GM12865 (cell line): Measurements from ENCODE around the gene CLN6.
"Not testable (repeated sequence)": the region's sequence is repeated elsewhere in the genome, so short reads cannot be mapped to it uniquely, and the experiment has no call there.

Experiments used
- DNase-seq: peaks from one replicate; pipeline ENCODE4 v3.0.0; 2010; ENCODE audit warnings: low read depth
- H3K4me3 ChIP-seq: 2 replicates; pipeline ENCODE4 v1.5.1; 2011; ENCODE audit warnings: mild to moderate bottlenecking, low read depth, low read length, control low read depth
- CTCF ChIP-seq: IDR thresholded peaks from 2 replicates; pipeline ENCODE4 v1.5.1; 2011; ENCODE audit warnings: low read length, control low read depth, low read depth, inconsistent platforms; ENCODE audit not compliant: insufficient read depth; ENCODE audit errors: missing control alignments

Gene CLN6

DNA sequence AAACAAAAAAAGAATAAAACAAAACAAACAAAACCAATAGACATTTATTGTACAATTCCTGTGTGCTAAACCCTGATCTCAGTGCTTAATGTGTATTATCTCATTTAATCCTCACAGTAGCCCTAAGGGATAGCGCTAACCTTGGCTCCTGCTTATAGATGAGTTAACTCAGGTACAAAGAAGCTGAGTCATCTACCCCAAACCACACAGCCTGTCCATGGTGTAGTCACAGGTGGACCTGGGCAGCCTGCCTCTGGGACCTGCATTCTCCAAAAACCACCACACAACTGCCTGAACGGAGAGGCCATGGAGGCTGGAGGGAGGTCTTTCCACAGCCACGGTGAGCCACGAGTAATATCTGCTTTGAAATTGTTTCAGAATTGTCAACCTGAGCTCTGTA, 5.5 kb upstream of the CLN6 start:
- no peak for TF ChIP-seq CTCF
- no peak overlapping the region for H3K4me3 ChIP-seq
- DNase-seq: no peak

DNA sequence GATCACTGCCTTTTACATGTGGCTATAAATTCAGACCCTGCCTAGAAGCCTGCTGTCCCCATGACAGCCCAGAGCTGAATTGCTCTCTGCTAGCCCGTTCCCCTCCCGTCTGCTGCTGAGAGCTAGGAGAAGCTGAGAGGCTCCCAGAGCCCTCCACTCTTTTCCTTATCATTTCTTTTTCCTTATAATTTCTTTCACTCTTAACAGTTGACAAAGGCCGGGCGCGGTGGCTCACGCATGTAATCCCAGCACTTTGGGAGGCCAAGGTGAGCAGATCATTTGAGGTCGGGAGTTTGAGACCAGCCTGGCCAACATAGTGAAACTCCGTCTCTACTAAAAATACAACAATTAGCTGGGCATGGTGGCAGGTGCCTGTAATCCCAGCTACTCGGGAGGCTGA, 5.0 kb upstream of the CLN6 start:
- DNase-seq, H3K4me3 ChIP-seq: not testable (repeated sequence)

- no peak for DNase-seq
- H3K4me3 ChIP-seq: no peak overlapping the region
- TF ChIP-seq CTCF: no peak
Observed at GRCh38 chr15:68234060-68234459, 4.5 kb upstream of the CLN6 start.

- DNase-seq: no peak
- TF ChIP-seq CTCF: no peak
Observed at GRCh38 chr15:68232937-68233336, 3.4 kb upstream of the CLN6 start.

DNA sequence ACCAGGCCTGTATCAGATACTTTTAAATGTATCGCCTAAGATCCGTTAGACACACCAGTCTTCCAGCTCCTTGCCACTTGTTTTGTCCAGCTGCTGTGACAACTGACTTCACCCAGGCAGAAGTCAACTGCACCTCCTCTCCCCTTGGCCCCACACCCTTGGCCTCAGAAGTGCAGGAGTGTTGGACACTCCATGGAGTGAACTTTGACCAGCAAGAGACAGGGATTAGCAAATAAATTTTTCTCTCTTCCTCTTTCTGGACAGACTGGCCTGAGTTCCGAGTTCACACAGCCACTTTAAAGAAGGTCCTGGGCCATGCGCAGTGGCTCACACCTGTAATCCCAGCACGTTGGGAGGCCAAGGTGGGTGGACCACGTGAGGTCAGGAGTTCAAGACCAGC, 2.9 kb upstream of the CLN6 start:
- no peak for TF ChIP-seq CTCF
- no peak overlapping the region for H3K4me3 ChIP-seq
- DNase-seq: no peak

More at GRCh38 chr15:68232937-68233336, 3.4 kb upstream of the CLN6 start:
- H3K4me3 ChIP-seq: no peak overlapping the region

DNA sequence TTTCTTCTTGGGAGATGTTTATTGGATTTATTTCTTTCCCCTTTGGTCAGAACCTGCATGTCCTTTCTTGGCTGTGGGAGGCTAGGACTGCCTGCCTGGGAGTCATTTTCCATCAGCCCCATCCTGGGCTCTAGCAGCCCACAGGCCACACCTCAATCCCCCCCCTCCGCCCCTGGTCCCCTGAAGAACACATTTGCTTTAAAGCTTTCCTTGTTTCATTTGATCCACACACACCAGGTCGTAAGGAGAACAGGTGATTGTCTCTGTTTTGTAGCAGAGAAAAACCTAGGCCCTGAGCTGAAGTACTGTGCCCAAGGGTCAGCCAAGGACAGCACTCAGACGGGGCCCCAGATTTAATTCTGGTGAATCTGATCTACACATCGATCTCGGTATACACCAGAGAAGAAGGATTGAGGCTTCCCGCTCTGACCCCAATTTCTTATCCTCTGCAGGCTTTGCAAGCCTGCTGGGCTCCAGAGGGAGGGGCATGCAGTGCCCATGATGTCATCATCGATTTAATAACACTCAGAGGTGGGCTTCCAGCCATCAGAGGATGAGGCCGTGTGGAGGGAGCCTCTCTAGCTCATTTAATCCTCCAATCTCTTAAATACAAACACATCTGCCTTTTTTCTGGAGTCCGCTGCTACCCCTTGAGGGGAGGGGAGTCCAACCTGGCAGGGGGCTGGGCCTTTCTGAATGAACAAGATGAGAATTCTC, 1.7 kb upstream of the CLN6 start:
- TF ChIP-seq CTCF: no peak
- no peak for DNase-seq
- no peak overlapping the region for H3K4me3 ChIP-seq

DNA sequence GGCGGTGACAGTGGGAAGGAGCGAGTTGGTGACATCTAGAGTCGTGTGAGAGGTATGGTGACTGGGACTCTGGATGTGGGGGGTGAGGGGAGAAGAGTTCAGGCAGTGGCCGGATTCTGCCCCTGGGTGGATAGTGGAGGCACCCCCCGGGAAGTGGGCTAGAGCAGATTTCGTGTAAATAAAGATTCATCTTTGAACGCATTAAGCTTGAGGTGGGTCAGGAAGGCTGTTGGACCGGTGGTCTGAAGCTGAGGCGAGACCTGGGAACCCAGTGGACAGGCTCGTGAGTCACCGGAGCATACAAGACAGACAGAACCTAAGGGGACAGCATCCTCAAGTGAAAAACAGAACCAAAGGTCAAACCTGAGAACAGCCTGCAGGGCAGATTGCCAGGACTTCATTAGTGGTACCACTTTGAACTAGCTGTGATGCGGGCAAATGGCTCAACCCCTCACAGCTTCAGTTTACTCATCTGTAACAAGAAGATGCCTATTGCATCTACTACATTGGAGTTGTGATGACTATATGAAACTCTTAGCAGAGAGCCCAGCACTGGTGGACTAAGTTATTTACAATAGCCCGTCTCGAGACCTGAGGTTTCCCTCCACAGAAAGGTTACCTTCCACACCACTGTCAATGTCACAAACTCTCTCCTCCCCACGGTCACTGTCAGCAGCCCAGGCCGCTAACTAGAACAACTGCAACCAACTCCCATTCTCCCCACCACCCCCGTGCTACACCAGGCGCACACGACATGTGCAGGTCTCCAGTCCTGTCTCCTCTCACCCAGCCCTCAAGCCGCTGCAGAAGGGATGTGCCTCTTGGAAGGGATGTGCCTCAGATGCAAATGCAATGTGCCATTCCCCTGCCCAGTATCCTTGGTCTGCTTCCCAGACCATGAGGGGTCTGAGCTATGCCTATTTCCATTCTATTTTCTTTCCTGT, 901 bp upstream of the CLN6 start:
- peak overlapping the region; percentile 69 for H3K4me3 ChIP-seq
- no peak for TF ChIP-seq CTCF
- peak; percentile 78 for DNase-seq
